HG03565 (cell line): Measurements from ENCODE around the gene PDZD7.
A peak's percentile ranks its signal among the peaks of the same experiment; 100 is the strongest.

ENCODE experiments used
- ATAC-seq: cut with Tn5 transposase; IDR thresholded peaks from one replicate; pipeline ENCODE4 v1.9.1; 2021; ENCODE audit warnings: mild to moderate bottlenecking, moderate library complexity; ENCODE audit not compliant: unreplicated experiment

The PDZD7 gene

DNA sequence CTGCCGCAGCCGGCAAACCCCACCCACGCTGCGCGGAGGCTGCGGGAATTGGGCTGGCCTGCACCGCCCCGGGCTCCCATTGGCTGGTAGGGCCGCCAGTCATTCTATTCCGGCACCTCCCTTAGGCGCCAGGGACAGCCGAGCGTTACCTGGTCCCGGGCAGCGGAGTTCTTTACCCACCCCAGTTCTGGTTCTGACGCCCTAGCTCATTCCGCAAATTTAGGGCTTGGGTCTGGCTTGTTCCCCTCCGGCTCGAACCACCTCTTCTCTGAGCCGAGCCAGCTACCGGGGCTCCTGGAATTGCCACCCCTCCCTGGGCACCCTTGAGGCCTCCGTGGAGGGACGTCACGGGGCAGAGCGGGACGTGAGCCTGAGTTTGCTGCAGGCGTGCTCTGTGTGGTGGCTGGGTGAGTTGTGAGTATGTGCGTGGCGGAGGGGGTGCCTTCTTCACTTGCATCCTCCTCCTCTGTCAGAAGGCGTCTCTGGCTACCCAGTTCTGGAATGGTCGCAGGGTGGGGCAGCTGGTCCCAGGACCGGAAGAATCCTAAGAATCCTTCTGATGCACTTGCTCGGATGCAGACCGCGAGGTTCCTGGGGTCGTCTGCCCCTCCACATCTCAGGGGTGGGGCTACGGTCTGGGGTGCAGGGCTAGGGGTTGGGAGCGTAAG is at the start of gene PDZD7, which contains the start of gene SFXN3:
PDZD7 (minus strand) TSS at position 2 of the 668 bp plus-strand sequence. CDS start 910 bp downstream, outside the sequence.
SFXN3 (plus strand) TSS at position 107 of the 668 bp plus-strand sequence. CDS start 3,461 bp downstream, outside the sequence.
- peak; percentile 85 for ATAC-seq

DNA sequence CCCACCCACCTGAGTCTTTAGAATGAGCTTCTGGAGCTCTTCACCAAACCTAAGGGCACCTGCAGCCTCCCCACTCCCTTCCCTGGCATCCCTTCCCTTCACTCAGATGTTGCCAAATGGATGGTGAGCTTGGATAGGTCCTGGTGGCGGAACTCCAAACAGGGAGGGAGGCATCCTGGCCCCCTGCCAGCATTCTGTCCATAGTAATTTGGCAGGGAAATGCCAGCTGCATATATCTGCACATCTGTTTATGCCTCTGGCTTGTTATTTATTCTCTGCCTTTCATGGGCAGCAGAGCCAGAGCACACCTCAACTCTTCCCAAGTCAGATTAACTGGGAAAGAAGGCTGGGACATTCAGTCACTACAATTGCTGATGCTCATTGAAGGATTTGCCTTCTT is 48.9 kb upstream of the PDZD7 start:
- no peak for ATAC-seq

DNA sequence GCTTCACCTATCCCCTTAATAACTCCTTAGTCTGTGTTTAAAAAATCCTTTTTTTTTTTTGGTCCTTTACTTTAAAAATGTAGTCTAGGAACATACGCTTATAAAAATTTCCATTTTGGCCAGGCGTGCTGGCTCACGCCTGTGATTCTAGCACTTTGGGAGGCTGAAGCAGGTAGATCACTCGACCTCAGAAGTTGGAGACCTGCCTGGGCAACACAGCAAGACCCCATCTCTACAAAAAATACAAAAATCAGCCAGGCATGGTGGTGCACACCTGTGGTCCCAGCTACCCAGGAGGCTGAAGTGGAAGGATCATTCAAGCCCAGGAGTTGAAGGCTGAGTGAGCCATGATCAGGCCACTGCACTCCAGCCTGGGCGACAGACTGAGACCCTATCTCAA is 45.7 kb upstream of the PDZD7 start:
- ATAC-seq, result no peak

DNA sequence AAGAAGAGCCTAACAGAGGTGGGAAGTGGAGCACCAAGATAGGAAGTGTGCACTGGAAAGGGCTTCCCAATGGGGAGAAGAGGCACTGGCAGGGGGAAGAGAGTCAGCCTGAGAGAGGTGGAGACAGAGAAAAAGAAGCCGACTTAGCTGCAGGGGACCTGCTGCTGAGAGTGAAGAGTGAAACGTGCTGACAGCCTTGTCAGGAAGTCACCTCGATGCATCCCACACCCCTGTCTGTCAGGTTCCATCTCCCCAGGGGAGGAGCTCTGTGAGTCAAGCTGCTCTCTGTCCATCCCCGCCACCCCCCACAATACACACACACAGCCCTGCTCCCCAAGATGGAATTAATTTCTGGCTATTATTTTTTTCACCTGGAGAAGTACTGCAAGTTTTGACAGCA is 44.8 kb upstream of the PDZD7 start:
- ATAC-seq, result no peak

GRCh38 chr10:101073631-101074030 is 42.7 kb upstream of the PDZD7 start:
- ATAC-seq, result no peak

- no peak for ATAC-seq
Measured at GRCh38 chr10:101072923-101073322, 42.0 kb upstream of the PDZD7 start.

DNA sequence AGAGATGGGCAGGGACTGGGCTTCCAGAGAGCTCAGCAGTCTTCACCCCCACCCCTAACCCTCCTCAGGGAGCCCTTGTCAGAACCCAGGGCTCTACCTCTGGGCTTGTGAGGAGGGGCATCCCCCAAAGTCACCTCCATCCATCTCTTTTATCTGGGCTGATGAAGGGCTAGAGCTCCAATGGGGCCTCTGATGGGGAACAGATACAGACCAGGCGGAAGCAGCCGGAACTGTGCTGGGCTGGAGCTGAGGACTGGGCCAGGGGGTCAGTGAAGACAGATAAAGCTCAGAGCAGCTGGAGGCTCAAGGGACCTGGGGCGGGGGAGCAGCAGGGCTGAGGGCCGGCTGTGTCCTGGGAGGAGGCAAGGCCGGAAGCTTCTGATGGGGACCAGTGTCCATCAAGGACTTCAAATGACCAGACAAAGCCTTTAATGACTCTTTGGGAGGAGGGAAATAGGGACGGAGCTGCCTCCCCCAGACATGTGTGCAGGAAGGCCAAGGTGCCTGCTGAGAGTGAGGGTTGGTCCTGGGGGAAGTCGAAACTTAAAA is 41.0 kb upstream of the PDZD7 start:
- ATAC-seq, result no peak

DNA sequence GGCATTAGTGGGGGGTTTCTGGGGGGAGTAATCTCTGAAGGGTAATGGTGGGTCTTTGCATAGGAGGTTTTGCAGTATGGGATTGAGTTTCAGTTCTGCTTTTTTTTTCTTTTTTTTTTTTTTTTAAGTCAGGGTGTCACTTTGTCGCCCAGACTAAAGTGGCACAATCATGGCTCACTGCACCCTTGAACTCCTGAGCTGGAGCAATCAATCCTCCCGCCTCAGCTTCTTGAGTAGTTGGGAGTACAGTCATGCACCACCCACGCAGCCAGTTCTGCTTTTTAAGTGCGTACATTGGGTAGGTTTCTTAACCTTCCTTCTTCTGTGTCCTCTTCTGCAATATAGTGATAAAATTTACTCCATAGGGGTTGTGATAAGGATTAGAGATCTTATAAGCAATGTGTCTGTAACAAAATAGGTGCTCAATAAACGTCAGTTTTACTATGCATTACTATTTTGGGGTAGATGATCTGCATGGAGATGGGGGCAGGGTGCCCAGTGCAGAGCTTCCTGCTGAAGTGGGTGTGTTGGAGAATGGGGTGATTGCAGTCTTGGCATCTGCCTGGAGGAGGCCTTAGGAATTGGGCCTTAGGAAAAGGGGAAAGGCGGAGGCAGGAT is 40.4 kb upstream of the PDZD7 start:
- no peak for ATAC-seq

DNA sequence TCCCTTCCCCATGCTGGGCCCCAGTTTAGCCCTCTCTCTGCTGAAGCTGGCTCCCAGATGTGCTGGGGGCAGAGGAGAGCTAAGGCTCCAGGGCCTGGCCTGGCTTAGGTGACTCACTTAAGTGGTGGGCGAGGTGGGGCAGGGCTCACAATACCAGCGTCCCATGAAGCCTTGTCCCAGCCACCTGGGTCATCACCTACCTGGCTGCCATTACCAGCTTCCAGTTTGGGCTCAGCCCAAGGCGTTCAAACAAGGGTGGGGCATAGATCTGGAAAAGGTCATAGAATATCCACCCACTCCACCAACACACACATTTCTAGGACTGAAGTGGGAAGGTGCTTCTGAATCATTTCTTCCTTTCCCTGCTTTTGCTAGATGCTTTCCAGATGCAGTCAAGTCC is 39.2 kb upstream of the PDZD7 start:
- ATAC-seq, result no peak

GRCh38 chr10:101069441-101069840 is 38.5 kb upstream of the PDZD7 start:
- ATAC-seq, result no peak

- no peak for ATAC-seq
Measured at GRCh38 chr10:101067356-101068083, 36.6 kb upstream of the PDZD7 start.

DNA sequence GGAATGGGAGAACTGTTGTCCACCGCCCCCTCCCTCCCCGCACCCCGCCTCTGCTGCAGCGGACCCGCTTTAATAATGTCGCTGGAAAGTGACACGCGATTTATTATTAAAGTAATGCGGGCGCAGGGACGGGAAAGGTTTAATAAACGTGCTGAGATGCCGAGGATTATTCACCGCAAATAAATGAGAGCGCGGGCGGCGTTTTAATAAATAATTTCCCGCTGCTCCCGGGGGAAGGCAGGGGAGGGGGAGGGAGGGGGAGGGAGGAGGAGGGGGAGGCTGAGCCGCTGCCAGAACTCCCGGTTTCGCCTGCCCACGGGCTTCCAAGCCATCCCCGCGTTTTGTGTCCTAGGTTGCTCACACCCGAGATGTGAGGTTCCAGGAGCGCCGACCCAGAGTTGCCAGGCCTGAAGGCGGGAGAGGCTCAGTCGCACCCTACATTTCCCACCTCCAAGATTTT is 36.0 kb upstream of the PDZD7 start:
- no peak for ATAC-seq

GRCh38 chr10:101066146-101066895 is 35.4 kb upstream of the PDZD7 start:
- no peak for ATAC-seq

DNA sequence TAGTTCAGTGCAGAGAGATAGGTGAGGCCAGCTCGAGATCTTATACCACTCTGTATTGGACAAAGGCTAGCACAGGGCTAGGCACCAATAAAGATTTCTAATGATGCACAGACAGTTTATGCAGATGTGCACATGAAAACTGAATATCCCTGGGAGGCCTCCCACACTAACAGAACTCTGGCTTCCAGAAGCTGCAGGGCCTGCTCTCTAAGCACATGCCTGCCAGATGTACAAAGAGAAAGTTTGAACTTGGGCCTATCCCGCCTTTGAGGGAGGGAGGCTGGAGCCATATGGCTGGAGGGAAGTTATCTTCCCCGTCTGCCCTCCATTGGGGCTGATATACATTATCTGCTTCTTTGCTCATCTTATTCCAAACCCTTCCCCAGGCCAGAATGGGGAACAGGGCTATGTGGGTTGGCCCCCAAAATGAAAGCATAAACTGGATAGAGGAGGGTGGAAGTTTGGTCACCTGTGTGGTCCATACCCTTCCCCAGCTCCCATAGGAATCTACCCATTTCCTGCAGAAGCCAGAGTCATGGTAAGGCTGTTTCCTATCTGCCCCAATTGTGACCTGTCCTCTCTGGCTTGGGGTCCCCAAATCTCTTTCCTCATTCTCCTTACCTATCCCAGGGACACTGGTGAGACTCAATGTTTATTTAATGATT is 34.7 kb upstream of the PDZD7 start:
- no peak for ATAC-seq

- no peak for ATAC-seq
Measured at GRCh38 chr10:101064415-101065030, 33.6 kb upstream of the PDZD7 start.

- ATAC-seq, result no peak
Measured at GRCh38 chr10:101063548-101064414, 32.9 kb upstream of the PDZD7 start.

GRCh38 chr10:101063050-101063525 is 32.2 kb upstream of the PDZD7 start:
- ATAC-seq, result no peak

- no peak for ATAC-seq
Measured at GRCh38 chr10:101062232-101063049, 31.5 kb upstream of the PDZD7 start.
